HFFc6 (cell line): ENCODE results near the gene INPP5K. TPM values are rescaled to one million over a fixed set of nuclear protein-coding genes. Genes with fewer than 3 reads are reported as not detected.

Experiments
- DNase-seq: peaks from one replicate; pipeline ENCODE4 v3.0.0-alpha.2; 2018
- H3K27ac Mint-ChIP-seq: 2 replicates; pipeline ENCODE4 v1.8.0; 2020; ENCODE audit warnings: mild to moderate bottlenecking, mixed read lengths
- H3K27me3 Mint-ChIP-seq: 2 replicates; pipeline ENCODE4 v1.8.0; 2021; ENCODE audit warnings: mild to moderate bottlenecking, moderate library complexity, mixed read lengths; ENCODE audit not compliant: insufficient read depth
- H3K36me3 Mint-ChIP-seq: 2 replicates; pipeline ENCODE4 v1.8.0; 2021; ENCODE audit warnings: low read depth, mixed read lengths
- H3K4me1 Mint-ChIP-seq: 2 replicates; pipeline ENCODE4 v1.8.0; 2020; ENCODE audit warnings: low read depth, mixed read lengths
- H3K4me3 Mint-ChIP-seq: 2 replicates; pipeline ENCODE4 v1.8.0; 2020; ENCODE audit warnings: mild to moderate bottlenecking, moderate library complexity, mixed read lengths
- H3K9me3 Mint-ChIP-seq: 2 replicates; pipeline ENCODE4 v1.8.0; 2020; ENCODE audit warnings: mild to moderate bottlenecking, mixed read lengths
- total RNA-seq, 6 experiments: library from RNA; stranded (reverse); fragmentation: NEBNext Ultra II Directional; extraction: Animal tissue kit (Norgen Biotek cat#: 25700); gene quantifications; 2 replicates in 1 of 6; 3 replicates in 5 of 6; pipeline ENCODE4 v1.2.3, GENCODE V29; 2021
- TF ChIP-seq, protein P1 (sequence below): fragments of 200-600 bp; sonication (generic); IDR thresholded peaks from 2 replicates; pipeline ENCODE4 v1.5.0; 2021; ENCODE audit warnings: antibody characterized with exemption, mild to moderate bottlenecking

INPP5K gene
- total RNA-seq, 6 experiments from 2014 or later, result 18.2 to 23.5 (median 20.3) TPM

DNA sequence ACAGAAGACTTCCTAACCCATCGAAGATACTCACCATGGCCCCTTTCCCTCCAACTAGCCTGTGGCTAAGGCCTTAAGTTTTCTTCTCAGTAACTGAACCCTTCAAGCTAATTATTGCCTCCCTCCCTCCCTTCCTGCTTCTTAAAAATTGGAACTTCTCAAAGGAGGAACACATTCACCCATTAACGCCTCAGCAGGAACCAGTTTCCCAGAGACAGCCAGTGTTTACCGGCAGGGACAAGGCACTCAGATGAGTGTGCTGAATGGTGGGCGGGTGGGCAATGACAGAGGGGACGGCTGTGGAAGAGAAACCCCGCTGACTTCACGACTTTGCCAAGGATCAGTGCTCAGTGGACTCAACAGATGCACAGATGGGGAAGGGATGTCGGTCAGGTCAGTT lies 25.9 kb upstream of the INPP5K start:
- H3K4me3 Mint-ChIP-seq, result no peak overlapping the region
- TF ChIP-seq, protein P1, sequence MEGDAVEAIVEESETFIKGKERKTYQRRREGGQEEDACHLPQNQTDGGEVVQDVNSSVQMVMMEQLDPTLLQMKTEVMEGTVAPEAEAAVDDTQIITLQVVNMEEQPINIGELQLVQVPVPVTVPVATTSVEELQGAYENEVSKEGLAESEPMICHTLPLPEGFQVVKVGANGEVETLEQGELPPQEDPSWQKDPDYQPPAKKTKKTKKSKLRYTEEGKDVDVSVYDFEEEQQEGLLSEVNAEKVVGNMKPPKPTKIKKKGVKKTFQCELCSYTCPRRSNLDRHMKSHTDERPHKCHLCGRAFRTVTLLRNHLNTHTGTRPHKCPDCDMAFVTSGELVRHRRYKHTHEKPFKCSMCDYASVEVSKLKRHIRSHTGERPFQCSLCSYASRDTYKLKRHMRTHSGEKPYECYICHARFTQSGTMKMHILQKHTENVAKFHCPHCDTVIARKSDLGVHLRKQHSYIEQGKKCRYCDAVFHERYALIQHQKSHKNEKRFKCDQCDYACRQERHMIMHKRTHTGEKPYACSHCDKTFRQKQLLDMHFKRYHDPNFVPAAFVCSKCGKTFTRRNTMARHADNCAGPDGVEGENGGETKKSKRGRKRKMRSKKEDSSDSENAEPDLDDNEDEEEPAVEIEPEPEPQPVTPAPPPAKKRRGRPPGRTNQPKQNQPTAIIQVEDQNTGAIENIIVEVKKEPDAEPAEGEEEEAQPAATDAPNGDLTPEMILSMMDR, result no peak
- H3K9me3 Mint-ChIP-seq, result no peaks in the 10 kb centered on the region
- no peaks in the 10 kb centered on the region for H3K27me3 Mint-ChIP-seq
- peaks cover 6% of the 10 kb centered on the region; the same call in 1 of the 2 replicates for H3K4me1 Mint-ChIP-seq
- H3K27ac Mint-ChIP-seq, result no peak overlapping the region
- peaks cover 18% of the 10 kb centered on the region for H3K36me3 Mint-ChIP-seq
- no peak for DNase-seq

DNA sequence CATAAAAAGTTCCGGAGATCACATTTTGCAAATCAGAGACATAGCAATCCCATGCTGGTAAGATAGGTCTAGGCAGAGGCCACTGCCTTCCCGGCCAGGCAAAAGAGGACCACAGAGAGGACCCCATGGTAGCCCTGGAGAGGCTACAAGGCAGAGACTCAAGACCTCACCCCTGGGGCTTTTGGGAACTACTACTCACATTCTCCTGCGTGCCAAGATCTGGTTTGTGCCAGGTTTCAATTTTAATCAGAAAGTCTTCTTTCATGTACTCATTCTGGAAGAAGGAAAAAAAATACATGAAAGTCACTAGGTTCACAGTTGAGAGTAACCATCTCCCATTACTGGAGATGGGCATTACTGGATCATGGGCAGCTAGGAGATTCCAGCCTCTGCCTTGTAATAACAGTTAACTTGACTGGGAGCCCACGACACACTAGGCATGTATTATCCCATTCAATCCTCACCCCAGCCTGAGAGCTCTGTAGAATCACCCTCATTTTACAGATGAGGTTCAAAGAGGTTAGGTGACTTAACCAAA lies 25.0 kb upstream of the INPP5K start:
- Mint-ChIP-seq H3K4me3 (no peak overlapping the region), H3K36me3 (peaks cover 18% of the 10 kb centered on the region), H3K4me1 (peaks cover under 1% of the 10 kb centered on the region; the same call in 1 of the 2 replicates), H3K27me3 (no peaks in the 10 kb centered on the region; the same call in 1 of the 2 replicates), H3K27ac (no peak overlapping the region), H3K9me3 (no peaks in the 10 kb centered on the region)
- no peak for DNase-seq
- TF ChIP-seq, protein P1, result no peak

DNA sequence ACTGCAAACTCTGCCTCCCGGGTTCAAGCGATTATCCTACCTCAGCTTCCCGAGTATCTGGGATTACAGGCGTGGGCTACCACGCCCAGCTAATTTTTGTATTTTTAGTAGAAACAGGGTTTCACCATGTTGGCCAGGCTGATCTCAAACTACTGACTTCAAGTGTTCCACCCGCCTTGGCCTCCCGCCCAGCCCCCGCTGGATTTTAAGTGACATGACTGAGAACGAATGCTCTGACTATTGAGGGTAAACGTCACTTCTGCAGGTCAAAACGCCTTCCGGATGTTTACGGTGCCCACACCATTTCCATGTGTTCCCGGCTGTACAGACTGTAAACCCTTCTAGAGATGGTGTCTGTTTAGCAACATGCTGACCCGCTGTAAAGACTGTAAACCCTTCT lies 23.4 kb upstream of the INPP5K start:
- TF ChIP-seq, protein P1, result no peak
- H3K4me1 Mint-ChIP-seq, result no peaks in the 10 kb centered on the region
- no peak overlapping the region for H3K4me3 Mint-ChIP-seq
- no peak for DNase-seq
- H3K27ac Mint-ChIP-seq, result no peak overlapping the region
- H3K36me3 Mint-ChIP-seq, result peaks cover 16% of the 10 kb centered on the region
- H3K9me3 Mint-ChIP-seq, result no peaks in the 10 kb centered on the region
- H3K27me3 Mint-ChIP-seq, result no peaks in the 10 kb centered on the region; the same call in 1 of the 2 replicates

DNA sequence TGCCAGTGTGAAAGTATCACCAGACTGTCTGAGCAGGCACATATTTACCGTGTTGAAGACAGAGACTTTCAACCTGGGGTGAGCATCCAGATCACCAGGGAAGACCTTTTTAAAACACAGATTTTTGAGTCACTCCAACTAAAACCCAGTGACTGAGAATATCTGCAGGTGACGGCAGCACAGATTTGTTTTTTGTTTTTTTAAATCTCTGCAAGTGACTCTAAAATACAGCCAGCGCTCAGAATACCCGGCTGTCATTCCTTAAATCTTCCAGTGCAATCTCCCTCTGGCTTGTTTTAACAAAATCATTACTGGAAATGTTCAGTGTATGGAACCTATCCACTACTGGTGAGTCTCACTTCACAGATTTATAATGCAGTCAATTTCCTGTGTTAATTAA lies 19.3 kb upstream of the INPP5K start:
- DNase-seq, result no peak
- H3K4me3 Mint-ChIP-seq, result no peak overlapping the region
- H3K9me3 Mint-ChIP-seq, result no peaks in the 10 kb centered on the region
- H3K36me3 Mint-ChIP-seq, result peaks cover 32% of the 10 kb centered on the region
- H3K27ac Mint-ChIP-seq, result no peak overlapping the region
- TF ChIP-seq, protein P1, result no peak
- no peaks in the 10 kb centered on the region; the same call in 1 of the 2 replicates for H3K27me3 Mint-ChIP-seq
- peaks cover 1% of the 10 kb centered on the region for H3K4me1 Mint-ChIP-seq

DNA sequence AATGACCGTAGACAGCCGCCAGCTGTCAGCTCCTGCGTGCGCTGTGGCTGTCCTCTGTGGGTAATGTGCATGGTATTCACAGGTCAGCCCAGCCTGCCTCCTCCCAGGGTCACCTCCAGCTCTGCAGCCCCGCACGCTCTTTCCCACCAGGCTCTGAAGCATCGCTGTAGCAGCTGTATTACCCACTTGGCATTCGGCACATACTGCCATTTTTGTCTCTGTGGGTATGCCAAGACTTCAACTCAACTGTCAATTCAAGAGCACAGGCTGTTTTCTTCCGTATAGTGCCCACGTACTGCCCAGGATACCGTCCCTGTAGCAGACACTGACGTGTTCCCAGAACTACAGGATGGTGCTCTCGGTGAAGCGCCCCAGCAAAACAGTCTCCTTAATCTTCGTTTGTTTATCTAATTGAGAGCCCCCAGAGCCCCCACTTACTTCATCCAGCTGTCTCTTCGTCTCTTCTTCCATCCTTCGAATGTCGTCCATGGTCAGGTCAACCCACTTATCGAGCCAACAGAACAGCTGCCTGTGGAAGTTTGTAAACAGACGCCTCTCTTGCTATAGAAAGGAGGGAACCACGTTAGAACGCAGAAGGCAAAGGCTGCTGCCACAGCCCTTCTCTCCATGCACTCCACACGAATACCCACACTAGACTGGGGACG lies 17.4 kb upstream of the INPP5K start:
- Mint-ChIP-seq H3K27me3 (no peaks in the 10 kb centered on the region; the same call in 1 of the 2 replicates), H3K27ac (no peak overlapping the region), H3K4me3 (no peak overlapping the region), H3K9me3 (no peaks in the 10 kb centered on the region), H3K4me1 (peaks cover 8% of the 10 kb centered on the region), H3K36me3 (peaks cover 33% of the 10 kb centered on the region)
- TF ChIP-seq, protein P1, result no peak
- DNase-seq, result no peak
